GM12891 (cell line): ENCODE measurements around the gene FBXO8.

Experiments used
- POLR2A ChIP-seq: IDR thresholded peaks from 2 replicates; pipeline ENCODE4 v1.6.1; 2011; ENCODE audit warnings: low read depth, low read length, control low read depth
- POLR2AphosphoS5 ChIP-seq: IDR thresholded peaks from 2 replicates; pipeline ENCODE4 v1.6.1; 2011; ENCODE audit warnings: low read depth, low read length, control low read depth
- POU2F2 ChIP-seq: IDR thresholded peaks from 2 replicates; pipeline ENCODE4 v1.6.1; 2011; ENCODE audit warnings: low read depth, mild to moderate bottlenecking, control low read depth, low read length, moderate library complexity
- TAF1 ChIP-seq: IDR thresholded peaks from 2 replicates; pipeline ENCODE4 v1.6.1; 2011; ENCODE audit warnings: low read depth, low read length, control low read depth

GRCh38 chr4:174275101-174275500 lies 8.4 kb downstream of the FBXO8 start:
- TF ChIP-seq POLR2A: no peak
- no peak for TF ChIP-seq POLR2AphosphoS5
- no peak for TF ChIP-seq POU2F2
- TF ChIP-seq TAF1: no peak
